ENCODE results near the gene MYG1. TPM values are rescaled to one million over a fixed set of nuclear protein-coding genes. Genes with fewer than 3 reads are reported as not detected.

The MYG1 gene
- total and polyA plus RNA-seq, 2 donors (not counting 3 experiments of a cell fraction or from before 2014, with no cell fraction given): 65.5 to 65.8 TPM

DNA sequence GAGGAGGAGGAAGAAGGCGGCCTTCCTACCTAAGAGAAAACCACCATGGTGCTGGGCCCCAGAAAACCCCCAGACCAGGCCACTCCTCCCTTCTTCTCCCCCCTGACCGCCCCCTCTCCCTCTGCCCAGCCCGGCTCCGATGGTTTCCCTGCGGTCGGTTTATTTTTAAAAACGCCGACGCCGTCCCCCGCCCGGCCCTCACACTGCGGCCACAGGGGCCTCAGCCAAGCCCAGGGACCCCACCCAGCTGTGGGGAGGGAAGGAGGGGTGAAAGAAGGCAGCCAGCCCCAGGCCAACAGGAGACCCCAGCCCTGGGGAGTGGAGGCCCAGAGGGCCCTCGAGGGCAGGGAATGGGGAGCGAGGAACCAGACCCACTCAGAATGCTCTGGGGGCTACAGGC lies 33.2 kb downstream of the MYG1 start:
- H3K9me1 ChIP-seq (replicated peaks; ENCODE audit: control insufficient read depth, extremely low read depth, insufficient read depth, low read length): no peaks in the 10 kb centered on the region
- no peak overlapping the region for H3K27ac ChIP-seq (ENCODE audit: insufficient read depth, low read depth, low read length)
- no peaks in the 10 kb centered on the region for H3K9me3 ChIP-seq (replicated peaks; ENCODE audit: control insufficient read depth, insufficient read depth, low read length)
- ChIA-PET POLR2A (no interaction called here), CTCF (interaction anchor here (1.2 to 13.2 kb wide), 5 partner anchors 11 to 89 kb away, joined by 3 to 225 read pairs (median 6); partner anchors contain the start of gene AAAS)
- no peaks in the 10 kb centered on the region for H3K36me3 ChIP-seq (ENCODE audit: control insufficient read depth in 2 of 2, extremely low read depth in 1 of 2, insufficient read depth in 2 of 2, low read length in 2 of 2)
- H3K79me2 ChIP-seq (ENCODE audit: control insufficient read depth, insufficient read depth, low read length): no peaks in the 10 kb centered on the region
- dilution Hi-C loops (cut with MboI; ENCODE audit: extremely low pct_ligation_motif_present, low sequenced_read_pairs) (no loop called here), intact Hi-C loops (cut with micrococcal nuclease) (no loop called here)
- FAIRE-seq: no peak
- no TSS peak for BruUV-seq (replicated peaks)
- H2AFZ ChIP-seq (ENCODE audit: low read depth, low read length): no peak overlapping the region
- H3K4me1 ChIP-seq (ENCODE audit: control insufficient read depth, extremely low read depth, insufficient read depth, low read length): no peaks in the 10 kb centered on the region
- H3K27me3 ChIP-seq (ENCODE audit: control insufficient read depth in 2 of 2, insufficient read depth in 2 of 2, low read length in 2 of 2): peaks cover 14 to 22% of the 10 kb centered on the region in 2 experiments
- DNase-seq (ENCODE audit: low read depth, low spot score): no peak
- no peak overlapping the region for H3K4me2 ChIP-seq (ENCODE audit: insufficient read depth, low read length)
- no peaks in the 10 kb centered on the region for H4K20me1 ChIP-seq (replicated peaks; ENCODE audit: control insufficient read depth, extremely low read depth, insufficient read depth, low read length)
- no peak overlapping the region for H3K4me3 ChIP-seq (replicated peaks in 1 of 3; ENCODE audit: insufficient read depth in 1 of 3, low read depth in 1 of 3, low read length in 3 of 3)
- TF ChIP-seq, protein P1, sequence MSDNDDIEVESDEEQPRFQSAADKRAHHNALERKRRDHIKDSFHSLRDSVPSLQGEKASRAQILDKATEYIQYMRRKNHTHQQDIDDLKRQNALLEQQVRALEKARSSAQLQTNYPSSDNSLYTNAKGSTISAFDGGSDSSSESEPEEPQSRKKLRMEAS (IDR thresholded peaks at IDR 0.05; ENCODE audit: insufficient read depth, insufficient read length): no peak
- TF ChIP-seq FOS (IDR thresholded peaks at IDR 0.05; ENCODE audit: borderline replicate concordance, insufficient read depth, low read length) (no peak), POLR2A (IDR thresholded peaks at IDR 0.05; ENCODE audit: low read depth, low read length) (no peak), CTCF (IDR thresholded peaks at IDR 0.05; ENCODE audit: extremely low read depth in 1 of 2, insufficient read depth in 1 of 2, low read depth in 1 of 2, low read length in 2 of 2) (no peak), JUN (IDR thresholded peaks at IDR 0.05; ENCODE audit: borderline replicate concordance, insufficient read depth, insufficient read length, low read depth) (no peak), POLR2AphosphoS5 (IDR thresholded peaks at IDR 0.05; ENCODE audit: insufficient read depth, low read depth, low read length) (no peak), MYC (IDR thresholded peaks at IDR 0.05; ENCODE audit: low read depth, low read length) (no peak), EZH2 (IDR thresholded peaks at IDR 0.05; ENCODE audit: borderline replicate concordance, low read depth, low read length, severe bottlenecking) (no peak), GATA2 (IDR thresholded peaks at IDR 0.05; ENCODE audit: insufficient read depth, insufficient read length, low read depth, low read length) (no peak)
- no peak overlapping the region for H3K9ac ChIP-seq (replicated peaks; ENCODE audit: extremely low read depth, insufficient read depth, low read length)

Data from endothelial cell of umbilical vein (primary cell).